GM23248 (cell line): ENCODE results near the gene AFMID. TPM values are rescaled to one million over a fixed set of nuclear protein-coding genes. Genes with fewer than 3 reads are reported as not detected.

Experiments used
- DNase-seq: peaks from one replicate; pipeline ENCODE4 v3.0.0-alpha.2; 2015
- H2AFZ ChIP-seq: fragments of 200-600 bp; sonication (generic); 2 replicates; pipeline ENCODE4 v1.6.1; 2016; ENCODE audit warnings: antibody characterized with exemption
- H3F3A ChIP-seq: fragments of 200-600 bp; sonication (generic); 2 replicates; pipeline ENCODE4 v1.6.1; 2016; ENCODE audit warnings: mild to moderate bottlenecking, antibody characterized with exemption, mixed run types; ENCODE audit not compliant: insufficient read depth
- H3K27ac ChIP-seq: fragments of 200-600 bp; sonication (generic); 2 replicates; pipeline ENCODE4 v1.5.1; 2016; ENCODE audit warnings: mild to moderate bottlenecking
- H3K27me3 ChIP-seq: fragments of 200-600 bp; sonication (generic); replicated peaks from 2 replicates; pipeline ENCODE4 v1.6.1; 2016; ENCODE audit warnings: mild to moderate bottlenecking; ENCODE audit not compliant: insufficient read depth
- H3K36me3 ChIP-seq: fragments of 200-600 bp; sonication (generic); 2 replicates; pipeline ENCODE4 v1.6.1; 2016; ENCODE audit warnings: low read depth, mild to moderate bottlenecking
- H3K4me1 ChIP-seq: fragments of 200-600 bp; sonication (generic); 2 replicates; pipeline ENCODE4 v1.6.1; 2016; ENCODE audit warnings: mild to moderate bottlenecking; ENCODE audit not compliant: insufficient read depth
- H3K4me2 ChIP-seq: fragments of 200-600 bp; sonication (generic); one replicate; pipeline ENCODE4 v1.6.1; 2016; ENCODE audit warnings: mild to moderate bottlenecking; ENCODE audit not compliant: unreplicated experiment
- H3K4me3 ChIP-seq: fragments of 200-600 bp; sonication (generic); 2 replicates; pipeline ENCODE4 v1.5.1; 2016; ENCODE audit warnings: mild to moderate bottlenecking
- H3K79me2 ChIP-seq: fragments of 200-600 bp; sonication (generic); 2 replicates; pipeline ENCODE4 v1.6.1; 2016; ENCODE audit warnings: mild to moderate bottlenecking; ENCODE audit not compliant: insufficient read depth
- H3K9ac ChIP-seq: fragments of 200-600 bp; sonication (generic); 2 replicates; pipeline ENCODE4 v1.6.1; 2016; ENCODE audit warnings: mild to moderate bottlenecking
- H3K9me2 ChIP-seq: fragments of 200-600 bp; sonication (generic); 2 replicates; pipeline ENCODE4 v1.6.1; 2016; ENCODE audit warnings: mixed run types, mild to moderate bottlenecking, moderate library complexity; ENCODE audit not compliant: insufficient read depth
- H3K9me3 ChIP-seq: fragments of 200-600 bp; sonication (generic); one replicate; pipeline ENCODE4 v1.6.1; 2017; ENCODE audit warnings: low read depth
- H4K20me1 ChIP-seq: fragments of 200-600 bp; sonication (generic); 2 replicates; pipeline ENCODE4 v1.6.0; 2016; ENCODE audit not compliant: insufficient read depth
- EZH2 ChIP-seq: fragments of 200-600 bp; sonication (generic); IDR thresholded peaks from 2 replicates; pipeline ENCODE4 v1.6.1; 2018; ENCODE audit warnings: antibody characterized with exemption, mild to moderate bottlenecking; ENCODE audit not compliant: insufficient read depth, poor library complexity, severe bottlenecking
- EZH2phosphoT487 ChIP-seq: fragments of 200-600 bp; sonication (generic); IDR thresholded peaks from 2 replicates; pipeline ENCODE4 v1.6.1; 2018; ENCODE audit warnings: antibody characterized with exemption, moderate library complexity, mild to moderate bottlenecking, low read depth; ENCODE audit not compliant: insufficient read depth
- WGBS, 2 experiments: methylation state at CpG; one replicate each; pipeline ENCODE4 v1.1.6; 2015 to 2017; ENCODE audit warnings: low lambda C conversion rate in 2 of 2, low coverage in 1 of 2; ENCODE audit errors: missing lambda C conversion rate in 2 of 2; 5-methylcytosine and 5-hydroxymethylcytosine counted together
- in situ Hi-C: fragments of 300-500 bp; cut with MboI; formaldehyde crosslinking; loops from 2 replicates; pipeline ENCODE4 v1.15.0; 2020
- polyA plus RNA-seq: library from polyadenylated mRNA; unstranded; fragments of >200 nt; fragmentation: Nextera tagmentation; extraction: Ambion mirVana; gene quantifications from 2 replicates; pipeline ENCODE4 v1.2.1, GENCODE V29; 2016
- total RNA-seq: library from RNA; depleted of rRNA; stranded (reverse); fragments of >200 nt; shearing (Covaris generic); gene quantifications from 2 replicates; pipeline ENCODE4 v1.2.3, GENCODE V29; 2014

AFMID gene
- total and polyA plus RNA-seq, 2 experiments from 2014 or later = 22.9 to 24.1 TPM

DNA sequence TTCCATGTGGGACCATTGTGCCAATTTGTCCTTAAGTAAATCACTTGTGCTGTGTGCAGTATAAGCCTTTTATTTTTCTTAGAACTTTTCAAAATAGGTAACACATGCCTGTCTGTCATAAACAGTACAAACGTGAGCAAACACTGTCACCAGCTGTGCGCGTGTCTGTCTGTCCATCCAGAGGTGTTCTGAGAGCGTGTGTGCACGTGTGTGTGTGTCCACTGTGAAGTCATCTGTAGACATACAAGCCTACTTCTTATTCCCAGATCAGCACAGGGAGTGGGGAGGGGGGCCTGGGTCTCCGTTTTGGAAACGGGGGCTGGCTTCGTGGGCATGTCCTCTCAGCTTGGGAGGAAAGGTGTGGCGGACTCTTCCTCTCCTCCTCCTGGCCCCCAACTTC, 53.7 kb downstream of the AFMID start:
- Histone ChIP-seq H3F3A (no peaks in the 10 kb centered on the region), H3K27ac (no peak overlapping the region), H3K36me3 (no peaks in the 10 kb centered on the region), H4K20me1 (no peaks in the 10 kb centered on the region), H3K4me2 (no peak overlapping the region), H2AFZ (no peak overlapping the region), H3K4me3 (no peak overlapping the region), H3K9me2 (no peaks in the 10 kb centered on the region), H3K4me1 (no peaks in the 10 kb centered on the region), H3K9me3 (no peaks in the 10 kb centered on the region), H3K79me2 (no peaks in the 10 kb centered on the region), H3K9ac (no peak overlapping the region), H3K27me3 (no peaks in the 10 kb centered on the region)
- DNase-seq = no peak
- TF ChIP-seq EZH2phosphoT487 (no peak), EZH2 (no peak)
- in situ Hi-C loops = no loop called here
- 54 to 57% methylated on average over 9 of the region's 9 CpGs for WGBS, 2 experiments

DNA sequence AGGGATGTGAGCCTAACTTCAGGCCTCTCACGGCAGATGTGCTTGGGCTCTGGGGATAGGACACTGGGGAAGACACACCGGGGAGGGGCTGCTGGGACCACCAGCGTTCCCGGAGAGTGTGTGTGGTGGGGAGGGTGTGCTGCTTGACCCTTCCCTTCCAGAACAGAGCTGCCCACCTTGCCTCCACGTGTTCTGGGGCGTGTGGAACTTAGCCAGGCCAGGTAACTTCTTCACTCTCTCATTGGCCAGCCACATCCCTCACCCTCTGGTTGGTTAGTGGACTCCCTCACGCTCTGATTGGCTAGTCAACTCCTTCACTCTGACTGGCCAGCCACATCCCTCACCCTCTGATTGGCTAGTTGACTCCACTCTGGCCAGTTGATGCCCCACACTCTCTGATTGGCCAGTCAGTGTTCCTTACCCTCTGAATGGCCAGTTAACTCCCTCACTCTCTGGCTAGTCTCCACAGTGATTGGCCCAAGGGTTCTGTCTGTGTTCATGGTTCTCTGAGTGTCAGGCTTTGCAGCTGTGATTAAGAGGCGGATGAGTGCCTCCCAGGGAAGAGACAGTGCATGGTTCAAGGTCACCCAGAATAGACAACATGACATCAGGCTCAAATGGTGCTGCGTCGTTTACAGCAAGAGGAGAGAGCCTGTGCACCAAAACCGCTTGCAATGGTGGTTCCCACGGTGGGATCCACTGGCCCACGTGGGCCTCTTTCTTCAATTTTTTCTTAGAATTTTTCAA, 54.3 kb downstream of the AFMID start:
- no peaks in the 10 kb centered on the region for H3K36me3 ChIP-seq
- no peaks in the 10 kb centered on the region for H3K4me1 ChIP-seq
- no peaks in the 10 kb centered on the region for H3F3A ChIP-seq
- H3K9me3 ChIP-seq = no peaks in the 10 kb centered on the region
- in situ Hi-C loops = no loop called here
- H2AFZ ChIP-seq = no peak overlapping the region
- no peaks in the 10 kb centered on the region for H3K27me3 ChIP-seq
- TF ChIP-seq EZH2 = no peak
- TF ChIP-seq EZH2phosphoT487 = no peak
- DNase-seq = peak; percentile 43
- 59 to 68% methylated on average over 10 to 13 of the region's 13 CpGs for WGBS, 2 experiments
- H3K9ac ChIP-seq = no peak overlapping the region
- H3K79me2 ChIP-seq = no peaks in the 10 kb centered on the region
- no peak overlapping the region for H3K4me2 ChIP-seq
- H3K9me2 ChIP-seq = no peaks in the 10 kb centered on the region
- no peak overlapping the region for H3K4me3 ChIP-seq
- no peaks in the 10 kb centered on the region for H4K20me1 ChIP-seq
- H3K27ac ChIP-seq = no peak overlapping the region

DNA sequence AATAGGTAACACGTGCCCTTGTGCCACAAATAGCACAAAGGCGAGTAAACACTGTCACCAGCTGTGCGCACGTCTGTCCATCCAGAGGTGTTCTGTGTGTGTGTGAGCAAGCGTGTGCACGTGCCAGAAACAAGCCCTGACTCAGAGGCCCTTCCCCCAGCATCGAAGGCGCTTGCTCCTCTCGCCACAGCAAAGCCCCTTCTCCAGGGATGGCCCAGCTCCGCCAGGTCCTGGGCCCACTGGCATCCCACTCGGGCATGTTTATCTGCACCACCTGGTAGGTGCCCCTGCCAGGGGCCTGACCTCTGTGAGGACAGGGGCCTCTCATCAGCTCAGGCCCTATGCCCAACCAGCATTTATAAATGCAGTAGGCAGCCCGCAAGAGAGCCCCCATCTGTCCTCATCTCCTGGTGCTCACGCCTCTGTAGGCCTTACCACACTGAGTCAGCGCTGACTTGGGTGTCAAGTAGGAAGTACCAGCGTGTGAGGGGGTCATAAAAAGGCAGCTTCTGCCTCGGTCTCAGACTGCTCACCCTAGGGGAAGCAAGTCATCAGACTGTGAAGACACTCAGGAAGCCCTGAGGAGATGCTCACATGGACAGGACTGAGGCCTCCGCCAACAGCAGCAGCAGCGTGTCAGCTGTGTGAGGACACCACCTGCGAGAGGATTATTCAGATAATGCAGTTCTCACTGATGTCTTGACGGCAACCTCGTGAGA, 55.0 kb downstream of the AFMID start:
- Histone ChIP-seq H3K4me3 (no peak overlapping the region), H2AFZ (no peak overlapping the region), H3K4me1 (no peaks in the 10 kb centered on the region), H3K27me3 (no peaks in the 10 kb centered on the region), H4K20me1 (no peaks in the 10 kb centered on the region), H3F3A (no peaks in the 10 kb centered on the region), H3K4me2 (no peak overlapping the region), H3K9ac (no peak overlapping the region), H3K36me3 (no peaks in the 10 kb centered on the region), H3K79me2 (no peaks in the 10 kb centered on the region), H3K27ac (no peak overlapping the region), H3K9me2 (no peaks in the 10 kb centered on the region), H3K9me3 (no peaks in the 10 kb centered on the region)
- 77 to 78% methylated on average over 21 of the region's 21 CpGs for WGBS, 2 experiments
- TF ChIP-seq EZH2phosphoT487 = no peak
- peak; percentile 23 for DNase-seq
- in situ Hi-C loops = no loop called here

DNA sequence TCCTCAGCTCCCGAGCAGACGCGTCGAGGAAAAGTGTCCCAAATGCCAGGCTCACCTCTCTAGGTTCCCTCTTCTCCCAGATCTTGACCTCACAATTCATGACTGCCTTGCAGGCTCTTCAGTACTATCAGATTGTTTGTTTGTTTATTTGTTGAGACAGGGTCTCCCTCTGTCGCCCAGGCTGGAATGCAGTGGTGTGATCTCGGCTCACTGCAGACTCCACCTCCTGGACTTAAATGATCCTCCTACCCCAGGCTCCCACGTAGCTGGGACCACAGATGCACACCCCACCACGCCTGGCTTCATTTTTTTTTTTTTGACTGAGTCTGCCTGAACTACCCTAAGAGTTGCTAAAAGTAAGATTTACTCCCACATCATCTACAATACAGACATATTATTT, 60.1 kb downstream of the AFMID start:
- no peaks in the 10 kb centered on the region for H4K20me1 ChIP-seq
- H3K9ac ChIP-seq = no peak overlapping the region
- 51 to 52% methylated on average over 8 of the region's 8 CpGs for WGBS, 2 experiments
- no peaks in the 10 kb centered on the region for H3F3A ChIP-seq
- TF ChIP-seq EZH2phosphoT487 (no peak), EZH2 (no peak)
- in situ Hi-C loops = no loop called here
- no peak for DNase-seq
- H3K79me2 ChIP-seq = no peaks in the 10 kb centered on the region
- H3K36me3 ChIP-seq = no peaks in the 10 kb centered on the region
- H3K27ac ChIP-seq = no peak overlapping the region
- no peak overlapping the region for H3K4me2 ChIP-seq
- no peak overlapping the region for H3K4me3 ChIP-seq
- no peaks in the 10 kb centered on the region for H3K9me3 ChIP-seq
- no peak overlapping the region for H2AFZ ChIP-seq
- no peaks in the 10 kb centered on the region for H3K4me1 ChIP-seq
- no peaks in the 10 kb centered on the region for H3K27me3 ChIP-seq
- no peaks in the 10 kb centered on the region for H3K9me2 ChIP-seq
